T-helper 22 cell (primary cell): ENCODE measurements around the gene ZPR1.
"Not testable (repeated sequence)": the region's sequence is repeated elsewhere in the genome, so short reads cannot be mapped to it uniquely, and the experiment has no call there.

Source experiments
- DNase-seq: peaks from one replicate; pipeline ENCODE4 v3.0.0-alpha.2; 2020; ENCODE audit warnings: low read depth

Gene ZPR1

DNA sequence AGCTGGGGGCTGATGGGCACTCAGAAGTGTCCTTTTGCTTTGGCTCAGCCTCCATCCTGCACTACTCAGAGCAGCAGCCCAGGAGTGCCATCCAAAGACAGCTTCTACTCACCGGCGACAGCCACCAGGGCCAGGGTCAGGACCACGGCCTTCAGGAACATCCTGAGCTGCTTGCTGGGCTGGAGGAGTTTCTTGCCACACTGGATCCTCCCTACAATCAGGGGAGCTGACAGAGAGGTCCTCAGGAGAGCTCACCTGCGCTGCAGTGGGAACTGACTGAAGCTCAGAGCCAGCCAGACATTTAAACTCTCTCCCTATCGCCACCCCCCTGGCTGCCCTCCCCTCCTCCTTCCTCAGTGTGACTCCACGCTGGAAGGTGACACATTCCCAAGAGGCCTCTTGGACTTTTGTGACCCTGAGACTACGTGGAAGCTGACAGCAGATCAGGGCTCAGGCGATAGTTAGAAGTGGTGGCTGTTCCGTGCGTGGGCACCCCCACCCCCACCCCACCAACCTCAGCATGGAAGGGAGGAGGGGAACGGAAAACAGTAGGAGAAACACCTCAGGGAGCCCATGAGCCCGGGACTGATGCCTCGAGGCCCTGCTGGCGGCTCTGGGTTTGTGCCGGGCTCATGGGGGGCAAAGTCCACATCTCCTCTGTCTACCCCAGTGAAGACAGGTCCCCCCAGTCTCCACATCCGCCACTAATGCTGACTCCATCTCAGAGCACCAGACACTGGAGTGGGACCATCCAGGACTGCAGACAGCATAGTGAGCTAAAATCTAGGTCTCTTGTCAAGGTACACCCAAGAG lies 35.4 kb upstream of the ZPR1 start, which contains the start of gene APOA4:
APOA4 (minus strand) TSS at position 274 of the 813 bp plus-strand sequence; CDS start at position 161, 113 bp downstream.
- DNase-seq, result no peak

DNA sequence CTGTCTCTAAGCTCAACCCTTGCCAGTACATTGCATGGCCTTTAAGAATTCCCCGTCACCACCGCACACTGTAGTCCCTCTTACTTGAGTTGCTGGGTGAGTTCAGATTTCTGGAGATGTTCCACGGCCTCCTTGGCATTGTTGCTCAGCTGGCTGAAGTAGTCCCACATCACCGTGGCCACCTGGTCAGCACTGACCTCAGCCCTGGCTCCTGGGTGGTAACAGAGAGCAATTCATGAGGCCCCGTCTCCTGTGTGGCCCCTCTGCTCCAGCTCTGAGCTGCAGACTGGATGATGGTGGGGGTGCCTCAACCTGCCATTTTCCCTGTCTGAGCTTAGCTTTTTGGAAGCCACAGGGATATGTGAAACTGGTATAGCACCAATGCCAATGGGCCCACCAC lies 34.8 kb upstream of the ZPR1 start:
- DNase-seq, result no peak

DNA sequence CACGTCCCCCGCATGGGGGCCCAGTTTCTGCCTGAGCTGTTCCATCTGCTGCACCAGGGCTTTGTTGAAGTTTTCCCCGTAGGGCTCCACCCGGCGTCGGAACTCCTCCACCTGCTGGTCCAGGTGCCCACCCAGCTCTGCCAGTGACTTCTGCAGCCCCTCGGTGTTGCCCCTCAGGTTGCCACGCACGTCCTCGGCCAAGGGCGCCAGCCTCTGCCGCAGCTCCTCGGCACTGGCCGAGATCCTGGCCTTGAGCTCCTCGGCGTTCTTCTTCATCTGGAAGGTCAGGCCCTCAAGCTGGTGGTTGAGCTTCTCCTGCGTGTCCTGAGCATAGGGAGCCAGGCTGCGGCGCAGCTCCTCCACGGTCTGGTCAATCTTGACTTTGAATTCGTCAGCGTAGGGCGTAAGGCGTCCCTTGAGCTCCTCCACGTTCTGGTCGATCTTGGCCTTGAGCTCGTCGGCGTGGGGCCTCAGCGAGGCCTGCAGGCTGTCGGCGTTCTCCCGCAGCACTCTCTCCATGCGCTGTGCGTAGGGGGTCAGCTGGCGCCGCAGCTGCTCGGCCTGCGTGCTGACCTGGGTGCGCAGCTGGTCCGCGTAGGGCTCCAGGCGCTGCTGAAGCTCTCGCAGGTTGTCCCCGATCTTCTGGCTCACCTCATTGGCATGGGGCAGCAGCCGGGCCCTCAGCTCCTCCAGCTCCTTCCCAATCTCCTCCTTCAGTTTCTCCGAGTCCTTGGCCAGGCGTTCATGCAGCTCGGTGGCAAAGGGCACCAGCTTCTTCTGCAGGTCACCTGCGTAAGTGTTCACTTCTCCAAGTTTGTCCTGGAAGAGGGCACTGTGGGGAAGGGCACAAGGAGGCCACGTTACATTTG lies 33.5 kb upstream of the ZPR1 start:
- no peak for DNase-seq

DNA sequence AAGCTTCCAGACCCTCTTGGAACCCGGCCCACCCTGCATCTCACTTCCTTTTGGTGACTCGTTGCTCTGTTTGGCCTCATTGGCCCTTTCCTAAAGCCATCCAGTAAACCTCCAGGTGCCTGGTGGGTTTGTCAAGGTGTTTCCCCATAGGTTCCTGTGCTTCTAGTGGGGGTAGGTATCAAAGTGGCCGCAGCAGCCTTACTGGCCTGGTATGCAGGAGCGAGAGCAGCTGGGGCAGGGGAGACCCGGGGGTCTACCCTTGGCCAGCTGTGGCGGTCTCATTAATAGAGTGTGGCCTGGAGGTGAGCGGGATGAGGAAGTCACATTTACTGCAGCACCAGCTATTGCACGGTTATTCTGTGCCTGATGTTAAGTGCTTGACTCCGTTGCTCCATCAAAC lies 31.2 kb upstream of the ZPR1 start:
- no peak for DNase-seq

DNA sequence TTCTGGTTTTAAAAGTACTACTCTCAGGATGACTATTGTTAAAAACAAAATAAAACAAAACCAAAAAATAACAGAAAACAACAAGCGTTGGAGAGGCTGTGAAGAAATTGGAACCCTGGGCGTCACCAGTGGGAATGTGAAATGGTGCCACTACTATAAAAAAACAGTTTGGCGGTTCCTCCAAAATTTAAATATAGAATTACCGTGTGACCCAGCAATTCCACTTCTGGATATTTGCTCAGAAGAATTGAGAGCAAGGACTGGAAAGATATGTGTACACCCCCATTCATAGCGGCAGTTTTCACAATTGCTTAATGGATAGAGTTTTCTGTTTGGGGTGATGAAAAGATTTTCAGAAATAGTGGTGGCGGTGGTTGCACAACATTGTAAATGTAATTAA lies 26.7 kb upstream of the ZPR1 start:
- DNase-seq, result no peak

DNA sequence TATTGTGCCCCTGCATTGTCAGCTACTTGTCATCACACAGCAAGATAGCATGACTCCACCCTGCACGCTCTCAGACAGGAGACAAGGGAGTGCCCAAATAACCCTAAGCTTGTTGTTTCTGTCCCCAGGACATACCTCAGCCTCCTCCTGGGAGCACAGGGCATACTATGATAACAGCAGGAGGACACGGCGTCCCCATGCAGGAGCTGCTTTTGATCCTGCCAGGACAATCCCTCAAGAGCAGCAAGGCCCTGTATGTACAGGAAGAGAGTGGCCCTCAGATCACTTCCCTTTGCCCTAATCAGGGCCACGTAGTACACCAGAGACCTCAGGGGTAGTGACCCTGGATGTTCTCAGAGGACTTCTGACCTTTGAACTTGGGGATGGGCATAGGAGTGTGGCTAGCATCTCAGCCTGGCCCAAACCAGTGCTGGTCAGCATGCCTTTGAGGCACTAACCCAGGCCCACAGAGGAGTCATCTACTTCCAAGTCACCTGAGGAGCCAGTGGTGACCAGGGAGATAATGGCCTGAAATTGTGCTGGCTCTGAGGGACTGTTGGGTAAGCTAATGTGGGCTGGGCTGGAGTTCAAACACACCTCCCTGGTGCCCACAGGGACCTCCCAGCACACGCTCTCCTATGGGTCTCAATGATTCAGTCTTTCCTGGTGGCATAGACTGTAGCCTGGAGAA lies 26.1 kb upstream of the ZPR1 start:
- DNase-seq, result no peak

DNA sequence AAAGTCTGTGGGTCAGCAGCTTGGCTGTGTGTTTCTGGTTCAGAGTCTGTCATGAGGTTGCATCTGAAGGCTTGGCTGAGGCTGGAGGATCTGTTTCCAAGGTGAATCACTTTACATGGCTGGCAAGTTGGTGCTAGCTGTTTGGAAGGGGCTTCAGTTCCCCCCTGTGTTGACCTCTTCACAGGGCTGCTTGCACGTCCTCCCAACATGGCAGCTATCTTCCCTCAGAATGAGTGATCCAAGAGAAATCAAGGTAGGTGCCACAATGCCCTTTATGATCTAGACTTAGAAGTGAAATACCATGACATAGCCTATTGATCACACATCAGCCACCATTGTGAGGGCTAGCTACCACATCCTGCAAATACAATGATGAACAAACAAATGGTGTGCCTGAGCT lies 25.3 kb upstream of the ZPR1 start:
- DNase-seq, result no peak

DNA sequence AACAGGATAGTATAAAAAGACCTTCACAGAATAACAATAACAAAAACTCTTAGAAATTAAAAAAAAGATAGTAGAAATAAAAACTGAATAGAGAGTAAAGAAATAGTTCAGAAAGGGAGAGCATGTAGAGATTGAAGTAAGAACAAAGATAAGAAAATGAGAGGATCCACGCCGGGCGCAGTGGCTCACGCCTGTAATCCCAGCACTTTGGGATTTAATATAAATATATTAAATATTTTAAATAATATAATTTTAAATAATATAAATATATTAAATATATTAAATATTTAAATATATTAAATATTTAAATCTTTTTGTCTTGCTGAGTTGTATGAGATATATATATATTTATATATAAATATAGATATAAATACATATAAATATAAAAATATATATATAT lies 24.3 kb upstream of the ZPR1 start:
- DNase-seq, result no peak

DNA sequence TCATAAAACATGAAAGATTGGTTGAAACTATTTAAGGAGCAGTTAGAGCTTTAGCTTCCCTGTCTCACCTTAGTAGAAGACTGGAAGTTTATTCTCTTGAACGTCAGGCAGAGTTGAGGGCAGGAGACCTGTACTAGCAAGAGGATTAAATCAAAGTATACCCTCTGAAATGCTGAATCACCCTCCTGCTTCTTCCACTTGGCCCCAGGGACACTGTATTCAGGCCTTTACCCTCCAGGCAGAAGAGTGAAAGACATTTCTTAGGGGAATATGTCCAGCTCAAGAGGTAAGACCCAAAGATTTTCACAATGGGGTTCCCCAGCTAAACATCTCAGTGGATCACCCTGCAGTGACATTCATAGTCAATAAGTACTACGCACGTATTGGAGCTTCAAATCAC lies 23.4 kb upstream of the ZPR1 start:
- DNase-seq, result no peak

DNA sequence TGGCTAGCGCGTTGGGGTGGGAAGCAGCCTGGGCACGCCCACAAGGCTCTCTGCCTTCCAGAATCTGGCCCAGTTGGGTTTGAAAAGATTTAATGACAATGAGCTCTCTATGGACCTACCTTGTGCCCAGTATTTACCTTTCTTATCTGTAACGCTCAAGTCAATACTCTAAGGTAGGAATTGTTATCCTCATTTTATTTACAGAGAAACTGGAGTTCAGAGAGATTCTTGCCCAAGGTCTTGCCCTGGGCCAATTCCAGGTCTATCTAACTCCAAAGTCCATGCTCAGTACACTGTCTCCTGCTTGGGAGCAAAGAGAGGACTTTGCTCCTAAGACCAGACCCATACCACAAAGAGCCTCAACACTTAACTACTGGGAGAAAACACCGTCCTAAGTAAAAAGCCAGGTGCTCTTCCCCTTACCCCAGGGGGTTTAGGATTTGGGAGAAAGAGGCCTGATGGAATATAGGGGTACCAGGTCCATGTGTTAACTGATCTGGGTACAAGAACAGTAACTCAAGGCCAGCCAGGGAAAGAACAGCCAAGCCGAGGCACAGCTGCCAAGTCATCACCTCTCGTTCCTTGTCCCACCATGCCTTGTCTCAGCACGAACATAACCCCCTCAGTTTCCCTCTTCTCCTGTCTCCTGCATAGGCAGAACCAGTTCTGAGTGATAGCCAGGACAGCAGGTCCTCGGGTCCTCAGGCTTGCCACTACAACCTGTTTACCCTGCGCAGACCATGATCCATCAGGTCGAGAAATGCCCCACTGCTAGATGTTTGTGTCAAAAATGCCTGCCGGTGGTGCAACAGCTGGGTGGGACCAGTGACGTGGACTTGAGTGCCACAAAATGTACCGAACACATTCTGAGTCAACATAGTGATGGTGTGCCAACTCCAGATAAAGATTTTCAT lies 20.7 kb upstream of the ZPR1 start:
- DNase-seq, result no peak

DNA sequence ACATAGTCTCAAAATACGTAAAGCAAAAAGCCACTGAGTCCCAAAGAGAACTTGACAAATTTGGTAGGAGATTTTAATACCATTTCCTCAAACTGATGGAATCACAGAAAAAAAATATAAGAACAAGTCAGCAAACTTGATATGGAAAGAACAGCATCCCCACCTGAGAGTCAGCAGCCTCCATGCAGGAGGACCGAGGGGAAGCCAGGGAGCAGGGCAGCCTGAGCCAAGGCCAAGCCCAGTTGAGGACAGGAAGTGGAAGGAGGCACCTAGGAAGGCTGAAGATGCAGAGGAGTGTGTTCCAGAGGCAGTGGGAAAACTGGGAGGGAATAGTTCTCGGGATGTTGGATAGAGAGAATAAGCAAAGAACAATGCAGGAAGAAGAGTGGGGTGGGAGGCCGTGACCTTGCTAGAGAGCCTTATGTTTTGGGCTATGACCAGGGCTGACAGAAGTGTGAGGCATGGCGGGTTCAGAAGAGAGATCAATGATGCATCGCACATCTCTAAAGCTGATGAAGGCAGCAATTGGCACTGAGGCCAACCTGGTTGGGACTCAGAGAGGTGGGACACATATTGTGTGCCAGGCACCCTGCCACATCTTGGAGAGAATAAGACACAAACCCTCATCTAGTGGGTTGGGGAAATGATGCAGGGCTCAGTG lies 19.9 kb upstream of the ZPR1 start:
- DNase-seq, result no peak

DNA sequence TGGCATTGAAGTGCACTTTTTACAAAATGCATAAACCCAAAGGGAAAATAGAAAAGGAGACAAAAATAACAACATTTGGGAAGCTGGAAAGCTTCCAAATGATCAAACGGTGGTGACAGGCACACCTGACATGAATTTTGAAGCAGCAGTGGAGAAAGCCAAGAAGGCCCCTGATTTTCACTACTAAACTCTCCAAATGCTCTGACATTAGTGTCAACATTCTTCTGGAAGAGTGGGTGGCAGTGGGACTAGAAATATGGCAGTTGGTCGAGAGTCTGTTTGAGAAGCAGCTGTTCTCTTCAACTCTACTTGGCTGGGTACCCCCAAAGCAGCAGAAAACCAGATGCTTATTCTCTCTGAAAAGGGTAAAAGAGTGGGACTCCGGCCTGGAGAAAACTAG lies 16.2 kb upstream of the ZPR1 start:
- DNase-seq, result no peak

DNA sequence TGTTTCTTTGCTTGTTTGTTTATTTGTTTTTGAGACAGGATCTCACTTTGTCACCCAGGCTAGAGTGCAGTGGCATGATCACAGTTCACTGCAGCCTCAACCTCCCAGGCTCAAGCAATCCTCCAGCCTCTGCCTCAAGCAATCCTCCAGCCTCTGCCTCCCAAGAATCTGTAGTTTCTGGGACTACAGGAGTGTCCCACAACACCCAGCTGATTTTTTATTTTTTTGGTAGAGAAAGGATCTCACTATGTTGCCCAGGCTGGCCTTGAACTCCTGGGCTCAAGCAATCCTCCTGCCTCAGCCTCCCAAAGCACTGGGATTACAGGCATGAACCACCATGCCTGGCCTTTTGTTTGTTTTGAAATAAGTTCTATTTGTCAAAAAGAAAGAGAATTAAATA lies 13.8 kb upstream of the ZPR1 start:
- DNase-seq, result not testable (repeated sequence)

DNA sequence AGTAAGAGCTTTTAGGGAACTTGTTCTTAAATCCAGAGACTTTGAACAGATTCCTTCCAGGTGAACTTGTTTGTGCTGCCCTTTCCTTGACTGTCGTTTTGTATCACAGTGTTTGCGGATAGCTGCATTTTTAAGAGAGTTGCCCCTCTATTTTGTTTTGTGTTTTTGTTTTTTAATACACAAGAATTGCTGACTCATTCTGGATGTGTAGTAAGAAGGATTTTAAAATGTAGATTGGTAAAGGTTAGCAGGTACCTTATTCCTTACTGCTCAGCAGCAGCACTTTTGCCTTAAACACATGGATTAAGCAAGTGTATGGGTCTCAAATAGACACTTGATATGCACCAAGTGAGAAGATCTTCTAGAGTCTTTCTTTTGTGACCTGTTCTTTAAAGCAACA lies 12.8 kb upstream of the ZPR1 start:
- no peak for DNase-seq

DNA sequence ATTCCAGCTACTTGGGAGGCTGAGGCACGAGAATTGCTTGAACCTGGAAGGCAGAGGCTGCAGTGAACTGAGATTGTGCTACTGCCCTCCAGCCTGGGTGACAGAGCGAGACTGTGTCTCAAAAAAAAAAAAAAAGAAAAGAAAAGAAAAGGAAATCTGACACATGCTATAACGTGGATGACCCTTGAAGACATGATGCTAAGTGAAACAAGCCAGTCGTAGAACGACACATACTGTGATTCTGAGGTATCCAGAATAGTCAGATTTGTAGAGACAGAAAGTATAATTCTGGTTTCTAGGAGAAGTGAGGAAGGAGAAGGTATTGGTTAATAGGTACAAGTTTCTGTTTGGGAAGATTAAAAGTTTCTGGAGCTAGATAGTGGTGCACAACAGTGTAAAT lies 10.5 kb upstream of the ZPR1 start:
- no peak for DNase-seq

DNA sequence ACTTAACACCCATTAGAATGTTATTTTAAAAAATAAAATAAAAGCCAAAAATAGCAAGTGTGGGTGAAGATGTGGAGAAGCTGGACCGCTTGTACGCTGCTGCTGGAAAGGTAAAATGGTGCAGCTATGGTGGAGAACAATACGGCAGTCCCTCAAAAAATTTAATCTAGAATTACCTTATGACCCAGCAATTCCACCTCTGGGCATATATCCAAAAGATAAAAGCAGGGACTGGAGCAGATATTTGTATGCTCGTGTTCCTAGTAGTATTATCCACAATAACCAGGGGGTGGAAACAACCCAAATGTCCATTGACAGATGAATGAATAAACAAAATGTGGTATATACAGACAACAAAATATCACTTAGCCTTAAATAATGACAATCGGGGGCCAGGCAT lies 10.0 kb upstream of the ZPR1 start:
- no peak for DNase-seq

DNA sequence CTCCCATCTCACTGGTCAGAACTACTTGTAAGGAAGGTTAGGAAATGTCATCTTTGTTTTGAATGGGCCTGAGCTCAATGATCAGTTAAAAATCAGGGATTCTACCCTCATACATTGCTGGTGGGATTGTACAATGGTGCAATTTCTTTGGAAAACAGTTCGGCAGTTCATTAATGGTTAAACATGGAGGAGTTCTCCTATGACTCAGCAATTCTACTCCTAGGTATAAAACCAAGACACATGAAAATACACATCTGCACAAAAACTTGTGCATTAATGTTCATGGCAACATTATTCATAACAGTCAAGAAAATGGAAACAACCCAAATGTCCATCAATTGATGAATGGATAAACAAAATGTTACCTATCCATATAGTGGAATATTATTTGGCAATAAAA lies 8.7 kb upstream of the ZPR1 start:
- no peak for DNase-seq

DNA sequence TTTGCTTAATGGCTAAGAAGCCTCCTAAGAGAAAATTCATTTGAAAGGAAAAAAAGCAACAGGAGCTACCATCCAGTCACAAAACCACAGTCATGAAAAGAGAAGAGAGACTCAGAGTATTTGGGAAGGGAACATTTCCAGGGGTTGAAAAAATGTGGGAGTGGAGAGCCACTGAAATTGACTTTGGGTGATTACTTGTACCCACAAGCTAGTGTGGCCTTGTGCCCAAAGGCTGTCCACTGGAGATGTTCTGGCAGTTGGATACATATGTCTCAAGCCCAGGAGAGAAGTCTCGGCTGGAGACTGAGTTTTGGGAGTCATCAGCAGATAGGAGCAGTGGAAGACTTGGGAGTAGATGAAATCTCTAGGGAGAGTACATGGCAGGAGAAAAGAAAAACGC lies 7.0 kb upstream of the ZPR1 start:
- DNase-seq, result no peak

DNA sequence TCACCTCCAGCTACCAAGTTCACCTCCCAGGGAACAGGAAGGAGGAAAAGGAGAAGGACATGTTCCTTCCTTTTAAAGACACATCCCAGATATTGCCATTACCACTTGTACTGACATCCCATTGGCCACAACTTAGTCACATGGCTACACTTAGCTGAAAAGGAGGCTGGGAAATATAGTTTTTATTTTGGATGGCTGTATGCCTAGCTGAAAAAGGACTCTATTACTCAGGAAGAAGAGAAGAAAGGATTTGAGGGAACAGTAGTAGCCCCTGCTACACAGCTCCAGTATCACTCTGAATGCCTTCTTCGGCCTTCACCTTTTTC lies 5.9 kb upstream of the ZPR1 start:
- DNase-seq, result no peak

DNA sequence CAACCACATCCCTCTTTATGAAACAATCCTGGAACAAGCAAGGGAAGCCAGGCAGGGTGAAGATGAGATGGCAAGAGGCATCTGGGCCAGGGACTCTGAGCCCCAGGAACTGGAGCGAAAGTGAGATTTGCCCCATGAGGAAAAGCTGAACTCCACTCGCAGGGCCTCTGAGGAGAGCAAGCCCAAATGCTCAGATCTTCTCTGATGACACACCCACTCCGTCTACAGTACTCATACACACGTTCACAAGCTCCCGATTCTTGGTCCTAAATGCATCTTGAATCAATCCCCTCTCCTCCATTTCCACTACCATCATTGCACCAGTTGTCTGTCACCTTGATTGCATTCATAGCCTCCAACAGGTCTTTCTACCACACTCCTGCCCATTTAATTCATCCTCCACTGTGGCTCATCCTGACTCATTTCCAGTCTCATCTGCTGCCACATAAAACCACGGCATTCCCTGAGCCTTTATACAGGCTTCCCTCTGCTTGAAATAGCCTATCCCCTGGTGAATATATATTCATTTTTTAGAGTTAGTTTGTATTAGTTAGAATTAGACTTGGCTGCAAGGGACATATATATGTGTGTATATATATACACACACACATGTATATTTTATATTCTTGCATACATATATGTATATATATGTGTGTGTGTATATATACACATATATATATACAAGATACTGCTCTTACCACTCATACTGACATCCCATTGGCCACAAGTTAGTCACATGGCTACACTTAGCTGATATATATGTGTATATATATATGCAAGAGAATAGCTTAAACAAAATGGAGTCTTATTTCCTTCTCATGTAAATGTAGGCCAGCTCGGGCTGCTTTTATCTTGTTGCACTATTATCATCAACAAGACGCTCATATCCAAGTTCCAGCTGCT lies 5.3 kb upstream of the ZPR1 start:
- no peak for DNase-seq
